IMR-90 (cell line): ENCODE data around the gene USO1. TPM values are rescaled to one million over a fixed set of nuclear protein-coding genes. Genes with fewer than 3 reads are reported as not detected.

Experiments used
- ATAC-seq: fragments of 200-7000 bp; cut with Tn5 transposase; 2 replicates; pipeline ENCODE4 v1.9.1; 2020; ENCODE audit warnings: low read depth, mild to moderate bottlenecking, moderate library complexity
- BruUV-seq: library from RNA; stranded (reverse); fragments of 400-500 nt; replicated peaks from 2 replicates; lab custom pipeline; 2021; lab: Mats Ljungman, UMichigan
- CTCF ChIA-PET: fragments of 300-600 bp; formaldehyde crosslinking; extraction: SDS; loops from one replicate; lab custom pipeline; 2021; ENCODE audit warnings: antibody characterized with exemption; lab: Yijun Ruan, JAX
- POLR2A ChIA-PET: fragments of 300-600 bp; sonication (Branson Sonifier 250); formaldehyde crosslinking; loops from one replicate; lab custom pipeline; 2022; ENCODE audit warnings: antibody characterized with exemption; ENCODE audit not compliant: unreplicated experiment; lab: Charles Lee
- DNase-seq: peaks from one replicate; pipeline ENCODE4 v3.0.0; 2013
- H2AFZ ChIP-seq: replicated peaks from 2 replicates; pipeline ENCODE3; 2013; ENCODE audit warnings: low read length, mild to moderate bottlenecking; ENCODE audit not compliant: poor library complexity
- H2AK5ac ChIP-seq: 2 replicates; pipeline ENCODE4 v1.6.1; 2013; ENCODE audit warnings: low read depth, low read length, inconsistent platforms
- H2AK9ac ChIP-seq: replicated peaks from 2 replicates; pipeline ENCODE3; 2013; ENCODE audit warnings: mild to moderate bottlenecking, low read depth, low read length, moderate library complexity; ENCODE audit not compliant: poor library complexity
- H2BK120ac ChIP-seq: 2 replicates; pipeline ENCODE4 v1.6.1; 2013; ENCODE audit warnings: low read depth, low read length, inconsistent platforms
- H2BK15ac ChIP-seq: 3 replicates; pipeline ENCODE4 v1.6.1; 2013; ENCODE audit warnings: low read depth, low read length, inconsistent platforms
- H2BK20ac ChIP-seq: 2 replicates; pipeline ENCODE4 v1.6.1; 2013; ENCODE audit warnings: low read depth, mild to moderate bottlenecking, inconsistent platforms, low read length, moderate library complexity
- H2BK5ac ChIP-seq: 2 replicates; pipeline ENCODE4 v1.6.1; 2013; ENCODE audit warnings: mild to moderate bottlenecking, low read depth, low read length, inconsistent platforms; ENCODE audit not compliant: poor library complexity, severe bottlenecking
- H3K14ac ChIP-seq: replicated peaks from 2 replicates; pipeline ENCODE4 v1.6.1; 2013; ENCODE audit warnings: low read depth, low read length, inconsistent platforms
- H3K18ac ChIP-seq: 2 replicates; pipeline ENCODE4 v1.6.1; 2013; ENCODE audit warnings: low read depth, low read length, control low read depth
- H3K23ac ChIP-seq: 2 replicates; pipeline ENCODE4 v1.6.1; 2013; ENCODE audit warnings: low read depth, low read length, inconsistent platforms
- H3K27ac ChIP-seq: 2 replicates; pipeline ENCODE4 v1.5.1; 2013; ENCODE audit warnings: mild to moderate bottlenecking, control low read depth, low read length; ENCODE audit not compliant: insufficient read depth
- H3K27me3 ChIP-seq: 2 replicates; pipeline ENCODE4 v1.6.1; 2013; ENCODE audit warnings: low read length; ENCODE audit not compliant: control insufficient read depth, insufficient read depth
- H3K36me3 ChIP-seq: 2 replicates; pipeline ENCODE4 v1.6.1; 2013; ENCODE audit warnings: low read length, mixed read lengths; ENCODE audit not compliant: control insufficient read depth, insufficient read depth
- H3K4ac ChIP-seq: 2 replicates; pipeline ENCODE4 v1.6.1; 2013; ENCODE audit warnings: low read depth, low read length, inconsistent platforms
- H3K4me1 ChIP-seq: 2 replicates; pipeline ENCODE4 v1.6.1; 2013; ENCODE audit warnings: low read length, mixed read lengths; ENCODE audit not compliant: control insufficient read depth, insufficient read depth
- H3K4me2 ChIP-seq: 2 replicates; pipeline ENCODE4 v1.6.1; 2013; ENCODE audit warnings: low read depth, mild to moderate bottlenecking, control low read depth, low read length, moderate library complexity
- H3K4me3 ChIP-seq: 2 replicates; pipeline ENCODE4 v1.5.1; 2013; ENCODE audit warnings: low read depth, mild to moderate bottlenecking, control low read depth, low read length, moderate library complexity; ENCODE audit not compliant: insufficient read depth
- H3K56ac ChIP-seq: 2 replicates; pipeline ENCODE4 v1.6.1; 2013; ENCODE audit warnings: low read length, inconsistent platforms; ENCODE audit not compliant: insufficient read depth; ENCODE audit errors: extremely low read depth
- H3K79me1 ChIP-seq, 2 experiments: 2 replicates each; pipeline ENCODE4 v1.6.1; 2013; ENCODE audit warnings: low read length in 2 of 2, inconsistent platforms in 1 of 2, low read depth in 1 of 2
- H3K9ac ChIP-seq: 2 replicates; pipeline ENCODE4 v1.6.1; 2013; ENCODE audit warnings: low read depth, low read length, control low read depth
- H3K9me1 ChIP-seq: 2 replicates; pipeline ENCODE4 v1.6.1; 2013; ENCODE audit warnings: low read length, inconsistent platforms; ENCODE audit not compliant: insufficient read depth
- H3K9me3 ChIP-seq: 2 replicates; pipeline ENCODE4 v1.6.1; 2013; ENCODE audit warnings: low read length; ENCODE audit not compliant: control insufficient read depth, insufficient read depth
- H4K20me1 ChIP-seq: 2 replicates; pipeline ENCODE4 v1.6.1; 2013; ENCODE audit warnings: low read length, inconsistent platforms; ENCODE audit not compliant: insufficient read depth
- H4K5ac ChIP-seq: 2 replicates; pipeline ENCODE4 v1.6.1; 2013; ENCODE audit warnings: mild to moderate bottlenecking, low read depth, low read length, control low read depth
- H4K8ac ChIP-seq, 2 experiments: 2 replicates each; pipeline ENCODE4 v1.6.1; 2013; ENCODE audit warnings: low read depth in 2 of 2, low read length in 2 of 2, control low read depth in 1 of 2, inconsistent platforms in 1 of 2
- H4K91ac ChIP-seq: 2 replicates; pipeline ENCODE4 v1.6.1; 2013; ENCODE audit warnings: low read depth, low read length, inconsistent platforms; ENCODE audit not compliant: insufficient read depth
- CEBPB ChIP-seq: IDR thresholded peaks from 2 replicates; pipeline ENCODE4 v1.6.1; 2012; ENCODE audit warnings: low read depth, low read length, improper control_type of control experiment
- MAZ ChIP-seq: IDR thresholded peaks from 2 replicates; pipeline ENCODE4 v1.6.1; 2012; ENCODE audit warnings: low read depth, mild to moderate bottlenecking, low read length, improper control_type of control experiment, moderate library complexity, borderline replicate concordance
- WGBS, 2 experiments: methylation state at CpG; one replicate each; pipeline versions ENCODE4 v1.1.5 to v1.1.7; 2013; ENCODE audit warnings: missing lambda C conversion rate in 2 of 2; ENCODE audit not compliant: insufficient read length in 1 of 2; ENCODE audit errors: extremely low coverage in 2 of 2; 5-methylcytosine and 5-hydroxymethylcytosine counted together
- dilution Hi-C: fragments of 300-500 bp; cut with HindIII; formaldehyde crosslinking; loops from one replicate; pipeline ENCODE4 v1.14.3; 2018; ENCODE audit warnings: low sequenced_read_pairs; ENCODE audit not compliant: unreplicated experiment
- in situ Hi-C: fragments of 300-500 bp; cut with MboI; formaldehyde crosslinking; loops from 3 replicates; pipeline ENCODE4 v1.14.3; 2019; ENCODE audit warnings: low sequenced_read_pairs, inconsistent platforms, mixed read lengths
- intact Hi-C: fragments of 100-400 bp; cut with micrococcal nuclease; formaldehyde crosslinking; loops from 2 replicates; pipeline ENCODE4 v1.10.0; 2022
- polyA plus RNA-seq, 3 experiments: library from polyadenylated mRNA; depleted of rRNA; stranded (reverse); fragments of >200 nt; gene quantifications; 2 replicates each; pipeline ENCODE4 v1.2.3, GENCODE V29; 2012; ENCODE audit warnings: low replicate concordance in 1 of 3
- total RNA-seq: library from RNA; depleted of rRNA; stranded (reverse); fragments of >200 nt; gene quantifications from 2 replicates; pipeline ENCODE4 v1.2.3, GENCODE V29; 2012

The USO1 gene
- total and polyA plus RNA-seq, 2 of the 4 experiments (the other 2 are of a cell fraction): 63.7 to 121 TPM

DNA sequence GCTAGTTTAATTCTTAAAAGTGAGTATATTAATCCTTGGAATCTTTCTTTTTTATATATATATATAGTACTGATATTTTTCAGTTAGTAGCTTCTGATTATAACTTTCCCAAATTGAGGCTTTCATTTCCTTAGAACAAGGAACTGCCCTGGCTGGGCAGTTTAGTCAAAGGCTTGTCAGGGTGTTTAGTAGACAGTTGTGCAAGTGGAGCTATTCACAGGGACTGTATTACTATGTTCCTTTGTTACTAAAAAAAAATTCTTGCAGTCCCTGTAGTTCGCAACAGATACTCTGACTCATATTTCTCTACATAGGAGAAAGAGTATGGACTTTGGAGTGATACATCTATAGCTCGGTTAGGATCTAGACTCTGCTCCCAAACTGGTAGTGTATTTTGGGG, 20.8 kb downstream of the USO1 start:
- Histone ChIP-seq H3K4me1 (peaks cover 3% of the 10 kb centered on the region; the same call in 1 of the 2 replicates), H3K18ac (no peak overlapping the region), H3K27ac (no peak overlapping the region), H3K36me3 (peaks cover 8% of the 10 kb centered on the region; the same call in 1 of the 2 replicates), H3K9me1 (peaks cover 6% of the 10 kb centered on the region), H3K4me3 (no peak overlapping the region), H2AK5ac (no peak overlapping the region), H2BK5ac (no peak overlapping the region), H3K4me2 (no peak overlapping the region), H3K23ac (no peak overlapping the region), H2BK20ac (no peak overlapping the region), H2BK120ac (no peak overlapping the region), H3K27me3 (no peaks in the 10 kb centered on the region), H2BK15ac (no peak overlapping the region), H4K5ac (no peak overlapping the region), H4K8ac (no peak overlapping the region), H3K4ac (no peak overlapping the region), H3K9ac (no peak overlapping the region; the same call in 1 of the 2 replicates), H4K20me1 (peaks cover 48% of the 10 kb centered on the region), H3K9me3 (no peaks in the 10 kb centered on the region), H2AK9ac (no peak overlapping the region), H3K14ac (no peak overlapping the region), H3K79me1 (peaks cover 21 to 58% of the 10 kb centered on the region in 2 experiments), H4K91ac (no peak overlapping the region), H3K56ac (no peak overlapping the region), H2AFZ (no peak overlapping the region)
- BruUV-seq: no TSS peak
- TF ChIP-seq CEBPB: peak; percentile 86
- no peak for TF ChIP-seq MAZ
- DNase-seq (peak; percentile 85), ATAC-seq (peak; percentile 91)
- in situ Hi-C loops (no loop called here), intact Hi-C loops (no loop called here), dilution Hi-C loops (no loop called here)
- no CpG with 5 or more reads among the region's 2 CpGs for WGBS, 2 experiments
- POLR2A ChIA-PET: no interaction called here
- CTCF ChIA-PET: interaction anchor here (0.7 to 0.9 kb wide), 2 partner anchors 20 to 1294 kb away, joined by 3 to 4 read pairs; partner anchors contain the start of gene USO1
